Neural cell (in vitro differentiated cells): ENCODE data around the gene PCDHAC2. TPM values are rescaled to one million over a fixed set of nuclear protein-coding genes. Genes with fewer than 3 reads are reported as not detected.

Experiments
- H2AFZ ChIP-seq: fragments of 200-600, 300-800 bp; sonication (generic), shearing (Covaris generic); 2 replicates; pipeline ENCODE4 v1.6.0; 2014; ENCODE audit warnings: low read depth, mild to moderate bottlenecking, antibody characterized with exemption, low read length, moderate library complexity
- H3F3A ChIP-seq: fragments of 200-600 bp; shearing (Covaris generic); 2 replicates; pipeline ENCODE4 v1.6.1; 2016; ENCODE audit warnings: mild to moderate bottlenecking, moderate library complexity, mixed read lengths, antibody characterized with exemption, low read length; ENCODE audit not compliant: insufficient read depth, poor library complexity, severe bottlenecking
- H3K27ac ChIP-seq: fragments of 200-600, 300-800 bp; sonication (generic), shearing (Covaris generic); 2 replicates; pipeline ENCODE4 v1.5.1; 2014; ENCODE audit warnings: mild to moderate bottlenecking, low read length, moderate library complexity
- H3K27me3 ChIP-seq: fragments of 300-800, 200-600 bp; sonication (generic), shearing (Covaris generic); 2 replicates; pipeline ENCODE4 v1.6.0; 2014; ENCODE audit warnings: mild to moderate bottlenecking, low read depth, low read length, moderate library complexity; ENCODE audit not compliant: insufficient read depth
- H3K36me3 ChIP-seq: fragments of 300-800, 200-600 bp; sonication (generic), shearing (Covaris generic); 2 replicates; pipeline ENCODE4 v1.5.1; 2014; ENCODE audit warnings: mild to moderate bottlenecking, antibody characterized with exemption, low read length, moderate library complexity; ENCODE audit not compliant: insufficient read depth
- H3K4me2 ChIP-seq: fragments of 300-800, 200-600 bp; sonication (generic), shearing (Covaris generic); 2 replicates; pipeline ENCODE4 v1.6.0; 2014; ENCODE audit warnings: mild to moderate bottlenecking, low read length
- H3K4me3 ChIP-seq: fragments of 300-800, 200-600 bp; sonication (generic), shearing (Covaris generic); 2 replicates; pipeline ENCODE4 v1.5.1; 2014; ENCODE audit warnings: mild to moderate bottlenecking, low read length, moderate library complexity
- H3K79me2 ChIP-seq: fragments of 200-600 bp; shearing (Covaris generic); replicated peaks from 2 replicates; pipeline ENCODE4 v1.6.0; 2014; ENCODE audit warnings: mild to moderate bottlenecking, low read length, moderate library complexity; ENCODE audit not compliant: insufficient read depth
- H3K9ac ChIP-seq: fragments of 300-800, 200-600 bp; sonication (generic), shearing (Covaris generic); 2 replicates; pipeline ENCODE4 v1.6.1; 2016; ENCODE audit warnings: mild to moderate bottlenecking, low read length, mixed read lengths
- H3K9me2 ChIP-seq: fragments of 200-600 bp; shearing (Covaris generic); 2 replicates; pipeline ENCODE4 v1.6.1; 2016; ENCODE audit warnings: mild to moderate bottlenecking, low read length, mixed read lengths; ENCODE audit not compliant: insufficient read depth
- H3K9me3 ChIP-seq: fragments of 200-600, 300-800 bp; sonication (generic), shearing (Covaris generic); 2 replicates; pipeline ENCODE4 v1.6.1; 2016; ENCODE audit warnings: mild to moderate bottlenecking, mixed run types, low read length, moderate library complexity, mixed read lengths
- H4K20me1 ChIP-seq: fragments of 200-600 bp; shearing (Covaris generic); 2 replicates; pipeline ENCODE4 v1.6.1; 2016; ENCODE audit warnings: mild to moderate bottlenecking, mixed run types; ENCODE audit not compliant: insufficient read depth
- CTCF ChIP-seq: fragments of 450-650 bp; IDR thresholded peaks from 2 replicates; pipeline ENCODE4 v1.5.1; 2014; ENCODE audit warnings: antibody characterized with exemption, mild to moderate bottlenecking, moderate library complexity; ENCODE audit not compliant: poor library complexity, severe bottlenecking
- EP300 ChIP-seq: fragments of 450-650 bp; conservative IDR thresholded peaks from 2 replicates; pipeline ENCODE4 v1.6.1; 2014; ENCODE audit warnings: antibody characterized with exemption, mild to moderate bottlenecking, moderate library complexity; ENCODE audit not compliant: poor library complexity, severe bottlenecking
- EZH2 ChIP-seq: fragments of 200-600, 300-800 bp; shearing (Covaris generic), sonication (generic); IDR thresholded peaks from 2 replicates; pipeline ENCODE4 v1.6.1; 2014; ENCODE audit warnings: antibody characterized with exemption, low read length, borderline replicate concordance, mild to moderate bottlenecking; ENCODE audit not compliant: insufficient read depth, poor library complexity, severe bottlenecking
- MXI1 ChIP-seq: fragments of 450-650 bp; conservative IDR thresholded peaks from 2 replicates; pipeline ENCODE4 v1.6.1; 2014; ENCODE audit warnings: antibody characterized with exemption, mild to moderate bottlenecking; ENCODE audit not compliant: poor library complexity, severe bottlenecking
- POLR2AphosphoS5 ChIP-seq: IDR thresholded peaks from 2 replicates; pipeline ENCODE4 v1.6.1; 2012
- RAD21 ChIP-seq: fragments of 450-650 bp; conservative IDR thresholded peaks from 2 replicates; pipeline ENCODE4 v1.6.1; 2014; ENCODE audit warnings: antibody characterized with exemption, mild to moderate bottlenecking, moderate library complexity
- REST ChIP-seq: IDR thresholded peaks from 2 replicates; pipeline ENCODE4 v1.6.1; 2012; ENCODE audit warnings: borderline replicate concordance
- SMC3 ChIP-seq: fragments of 450-650 bp; conservative IDR thresholded peaks from 2 replicates; pipeline ENCODE4 v1.6.1; 2014; ENCODE audit warnings: antibody characterized with exemption, mild to moderate bottlenecking, moderate library complexity; ENCODE audit not compliant: poor library complexity
- TAF1 ChIP-seq: IDR thresholded peaks from 2 replicates; pipeline ENCODE4 v1.6.1; 2012; ENCODE audit warnings: low read depth
- polyA plus RNA-seq: library from polyadenylated mRNA; depleted of rRNA; stranded (reverse); fragments of >200 nt; gene quantifications from 2 replicates; pipeline ENCODE4 v1.2.3, GENCODE V29; 2014

PCDHAC2 gene
- polyA plus RNA-seq, 1 donor from 2014 or later, result 7.6 TPM

- Histone ChIP-seq H3K9me2 (no peaks in the 10 kb centered on the region), H3K79me2 (peaks cover 21% of the 10 kb centered on the region), H3K27ac (peak overlapping the region; percentile 68), H3F3A (peaks cover 14% of the 10 kb centered on the region), H3K36me3 (no peaks in the 10 kb centered on the region), H4K20me1 (no peaks in the 10 kb centered on the region), H3K9ac (peak overlapping the region; percentile 28), H3K4me3 (peak overlapping the region; percentile 50), H3K4me2 (peak overlapping the region; percentile 64), H2AFZ (no peak overlapping the region), H3K27me3 (no peaks in the 10 kb centered on the region), H3K9me3 (no peaks in the 10 kb centered on the region)
- TF ChIP-seq REST, result no peak
- no peak for TF ChIP-seq RAD21
- TF ChIP-seq TAF1, result no peak
- TF ChIP-seq EP300, result peak; percentile 56
These were observed 10.7 kb downstream of the PCDHAC2 start for GRCh38 chr5:140977003-140977402.

- H3K9ac ChIP-seq, result no peak overlapping the region
- H3K9me2 ChIP-seq, result no peaks in the 10 kb centered on the region
- TF ChIP-seq SMC3 (no peak), REST (no peak), EP300 (no peak), TAF1 (no peak), EZH2 (no peak), MXI1 (no peak), POLR2AphosphoS5 (no peak), RAD21 (no peak), CTCF (no peak)
- H2AFZ ChIP-seq, result no peak overlapping the region
- peaks cover 14% of the 10 kb centered on the region for H3F3A ChIP-seq
- no peak overlapping the region for H3K4me2 ChIP-seq
- no peaks in the 10 kb centered on the region for H4K20me1 ChIP-seq
- no peak overlapping the region for H3K27ac ChIP-seq
- H3K4me3 ChIP-seq, result no peak overlapping the region
- H3K79me2 ChIP-seq, result peaks cover 15% of the 10 kb centered on the region
- no peaks in the 10 kb centered on the region for H3K9me3 ChIP-seq
- H3K27me3 ChIP-seq, result no peaks in the 10 kb centered on the region
- H3K36me3 ChIP-seq, result peaks cover 6% of the 10 kb centered on the region
These were observed 12.0 kb downstream of the PCDHAC2 start for GRCh38 chr5:140978260-140978659.
